Measurements from ENCODE around the gene C7orf57.
"Not testable (repeated sequence)": the region's sequence is repeated elsewhere in the genome, so short reads cannot be mapped to it uniquely, and the experiment has no call there.

C7orf57 gene

GRCh38 chr7:48033922-48034321, 1.4 kb upstream of the C7orf57 start:
- no peak for DNase-seq (ENCODE audit: insufficient read length, low spot score)
- FAIRE-seq = no peak

- DNase-seq (ENCODE audit: insufficient read length, low spot score) (no peak), FAIRE-seq (no peak)
Observed at GRCh38 chr7:48035967-48036478, 680 bp downstream of the C7orf57 start.

- no peak for FAIRE-seq
Observed at GRCh38 chr7:48038815-48039506, 3.6 kb downstream of the C7orf57 start.

GRCh38 chr7:48040944-48041652, 5.8 kb downstream of the C7orf57 start:
- DNase-seq (ENCODE audit: insufficient read length, low spot score) (no peak), FAIRE-seq (no peak)

More at GRCh38 chr7:48038815-48039506, 3.6 kb downstream of the C7orf57 start:
- no peak for DNase-seq (ENCODE audit: insufficient read length, low spot score)

GRCh38 chr7:48041653-48041970, 6.3 kb downstream of the C7orf57 start:
- no peak for DNase-seq (ENCODE audit: insufficient read length, low spot score)
- no peak for FAIRE-seq

- FAIRE-seq (no peak), DNase-seq (ENCODE audit: insufficient read length, low spot score) (no peak)
Observed at GRCh38 chr7:48042216-48042615, 6.9 kb downstream of the C7orf57 start.

GRCh38 chr7:48042636-48043035, 7.3 kb downstream of the C7orf57 start:
- DNase-seq (ENCODE audit: insufficient read length, low spot score) (no peak), FAIRE-seq (no peak)

GRCh38 chr7:48045195-48045765, 9.9 kb downstream of the C7orf57 start:
- no peak for FAIRE-seq

GRCh38 chr7:48046458-48046857, 11.1 kb downstream of the C7orf57 start:
- FAIRE-seq (no peak), DNase-seq (ENCODE audit: insufficient read length, low spot score) (no peak)

More at GRCh38 chr7:48045195-48045765, 9.9 kb downstream of the C7orf57 start:
- DNase-seq (ENCODE audit: insufficient read length, low spot score) = no peak

- FAIRE-seq (no peak), DNase-seq (ENCODE audit: insufficient read length, low spot score) (no peak)
Observed at GRCh38 chr7:48048113-48048512, 12.8 kb downstream of the C7orf57 start.

- FAIRE-seq = no peak
- no peak for DNase-seq (ENCODE audit: insufficient read length, low spot score)
Observed at GRCh38 chr7:48049850-48050249, 14.5 kb downstream of the C7orf57 start.

- DNase-seq (ENCODE audit: insufficient read length, low spot score) (no peak), FAIRE-seq (no peak)
Observed at GRCh38 chr7:48052748-48053147, 17.4 kb downstream of the C7orf57 start.

- no peak for DNase-seq (ENCODE audit: insufficient read length, low spot score)
- FAIRE-seq = no peak
Observed at GRCh38 chr7:48053736-48054135, 18.4 kb downstream of the C7orf57 start.

GRCh38 chr7:48058990-48059389, 23.6 kb downstream of the C7orf57 start:
- no peak for DNase-seq (ENCODE audit: insufficient read length, low spot score)
- no peak for FAIRE-seq

GRCh38 chr7:48059706-48060105, 24.4 kb downstream of the C7orf57 start:
- DNase-seq (ENCODE audit: insufficient read length, low spot score) (no peak), FAIRE-seq (no peak)

- no peak for FAIRE-seq
- no peak for DNase-seq (ENCODE audit: insufficient read length, low spot score)
Observed at GRCh38 chr7:48063985-48064384, 28.6 kb downstream of the C7orf57 start.

GRCh38 chr7:48067475-48067874, 32.1 kb downstream of the C7orf57 start:
- no peak for DNase-seq (ENCODE audit: insufficient read length, low spot score)
- no peak for FAIRE-seq

GRCh38 chr7:48074204-48074654, 38.9 kb downstream of the C7orf57 start:
- no peak for FAIRE-seq

GRCh38 chr7:48077423-48077822, 42.1 kb downstream of the C7orf57 start:
- no peak for DNase-seq (ENCODE audit: insufficient read length, low spot score)
- no peak for FAIRE-seq

More at GRCh38 chr7:48074204-48074654, 38.9 kb downstream of the C7orf57 start:
- no peak for DNase-seq (ENCODE audit: insufficient read length, low spot score)

- no peak for DNase-seq (ENCODE audit: insufficient read length, low spot score)
- no peak for FAIRE-seq
Observed at GRCh38 chr7:48078470-48078869, 43.1 kb downstream of the C7orf57 start.

- not testable (repeated sequence) for FAIRE-seq; DNase-seq (ENCODE audit: insufficient read length, low spot score)
Observed at GRCh38 chr7:48082378-48082777, 47.0 kb downstream of the C7orf57 start.
